Activated B cell treated with CpG ODN at 0.5 μM for 24 hours (primary cell): ENCODE data around the gene ZFP36. TPM values are rescaled to one million over a fixed set of nuclear protein-coding genes. Genes with fewer than 3 reads are reported as not detected.
A peak's percentile ranks its signal among the peaks of the same experiment; 100 is the strongest.

Experiments
- ATAC-seq: fragments of 200-7000 bp; cut with Tn5 transposase; one replicate; pipeline ENCODE4 v1.10.0; 2021; ENCODE audit warnings: low read depth, mild to moderate bottlenecking, moderate library complexity
- CTCF ChIA-PET: fragments of 350-600 bp; sonication (Branson Sonifier 250); formaldehyde crosslinking; loops from one replicate; lab custom pipeline; 2021; ENCODE audit warnings: antibody characterized with exemption; lab: Charles Lee
- POLR2A ChIA-PET: fragments of 350-600 bp; sonication (Branson Sonifier 250); formaldehyde crosslinking; loops from one replicate; lab custom pipeline; 2021; ENCODE audit warnings: antibody characterized with exemption; lab: Charles Lee
- DNase-seq: peaks from one replicate; pipeline ENCODE4 v3.0.0; 2022
- H3K27ac Mint-ChIP-seq: one replicate; pipeline ENCODE4 v1.8.0; 2020; ENCODE audit warnings: mixed read lengths
- H3K27me3 Mint-ChIP-seq: one replicate; pipeline ENCODE4 v1.8.0; 2021; ENCODE audit warnings: mixed read lengths
- H3K36me3 Mint-ChIP-seq: one replicate; pipeline ENCODE4 v1.8.0; 2021; ENCODE audit warnings: low read depth, mixed read lengths
- H3K4me1 Mint-ChIP-seq: one replicate; pipeline ENCODE4 v1.8.0; 2021; ENCODE audit warnings: mixed read lengths
- H3K4me3 Mint-ChIP-seq: one replicate; pipeline ENCODE4 v1.8.0; 2020; ENCODE audit warnings: mild to moderate bottlenecking, mixed read lengths
- H3K9me3 Mint-ChIP-seq: one replicate; pipeline ENCODE4 v1.8.0; 2020; ENCODE audit warnings: mixed read lengths
- intact Hi-C: fragments of 100-400 bp; cut with micrococcal nuclease; formaldehyde crosslinking; loops from one replicate; pipeline ENCODE4 v1.15.1; 2024
- total RNA-seq: library from RNA; stranded (reverse); gene quantifications from 2 replicates; pipeline ENCODE4 v1.2.3, GENCODE V29; 2022
- TF ChIP-seq, protein P1 (sequence below): fragments of 200-600 bp; IDR thresholded peaks from one replicate; pipeline ENCODE4 v1.8.0; 2022; ENCODE audit warnings: antibody characterized with exemption, mild to moderate bottlenecking

Gene ZFP36
- total RNA-seq, 1 donor from 2014 or later, result 206 TPM

GRCh38 chr19:39385629-39386411, 20.8 kb upstream of the ZFP36 start:
- no peak overlapping the region for H3K4me3 Mint-ChIP-seq

GRCh38 chr19:39386557-39386956, 20.1 kb upstream of the ZFP36 start:
- TF ChIP-seq, protein P1, sequence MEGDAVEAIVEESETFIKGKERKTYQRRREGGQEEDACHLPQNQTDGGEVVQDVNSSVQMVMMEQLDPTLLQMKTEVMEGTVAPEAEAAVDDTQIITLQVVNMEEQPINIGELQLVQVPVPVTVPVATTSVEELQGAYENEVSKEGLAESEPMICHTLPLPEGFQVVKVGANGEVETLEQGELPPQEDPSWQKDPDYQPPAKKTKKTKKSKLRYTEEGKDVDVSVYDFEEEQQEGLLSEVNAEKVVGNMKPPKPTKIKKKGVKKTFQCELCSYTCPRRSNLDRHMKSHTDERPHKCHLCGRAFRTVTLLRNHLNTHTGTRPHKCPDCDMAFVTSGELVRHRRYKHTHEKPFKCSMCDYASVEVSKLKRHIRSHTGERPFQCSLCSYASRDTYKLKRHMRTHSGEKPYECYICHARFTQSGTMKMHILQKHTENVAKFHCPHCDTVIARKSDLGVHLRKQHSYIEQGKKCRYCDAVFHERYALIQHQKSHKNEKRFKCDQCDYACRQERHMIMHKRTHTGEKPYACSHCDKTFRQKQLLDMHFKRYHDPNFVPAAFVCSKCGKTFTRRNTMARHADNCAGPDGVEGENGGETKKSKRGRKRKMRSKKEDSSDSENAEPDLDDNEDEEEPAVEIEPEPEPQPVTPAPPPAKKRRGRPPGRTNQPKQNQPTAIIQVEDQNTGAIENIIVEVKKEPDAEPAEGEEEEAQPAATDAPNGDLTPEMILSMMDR, result no peak
- H3K36me3 Mint-ChIP-seq, result peaks cover 91% of the 10 kb centered on the region
- CTCF ChIA-PET, result no interaction called here
- H3K4me3 Mint-ChIP-seq, result no peak overlapping the region
- POLR2A ChIA-PET, result no interaction called here
- ATAC-seq, result no peak
- no peak overlapping the region for H3K27ac Mint-ChIP-seq
- intact Hi-C loops, result no loop called here
- no peaks in the 10 kb centered on the region for H3K9me3 Mint-ChIP-seq
- peaks cover 28% of the 10 kb centered on the region for H3K4me1 Mint-ChIP-seq
- no peaks in the 10 kb centered on the region for H3K27me3 Mint-ChIP-seq
- DNase-seq, result no peak

More at GRCh38 chr19:39385629-39386411, 20.8 kb upstream of the ZFP36 start:
- Mint-ChIP-seq H3K9me3 (no peaks in the 10 kb centered on the region), H3K27ac (no peak overlapping the region), H3K4me1 (peaks cover 21% of the 10 kb centered on the region), H3K36me3 (peaks cover 91% of the 10 kb centered on the region), H3K27me3 (no peaks in the 10 kb centered on the region)
- TF ChIP-seq, protein P1, result no peak
- ATAC-seq, result no peak
- no peak for DNase-seq
- ChIA-PET POLR2A (interaction anchor here (0.8 kb wide), 1 partner anchor 37 kb away, joined by 4 read pairs; no protein-coding TSS in a partner anchor), CTCF (no interaction called here)
- intact Hi-C loops, result no loop called here

- Mint-ChIP-seq H3K9me3 (no peaks in the 10 kb centered on the region), H3K4me3 (no peak overlapping the region), H3K36me3 (peaks cover 81% of the 10 kb centered on the region), H3K27ac (peak overlapping the region; percentile 33), H3K4me1 (peaks cover 38% of the 10 kb centered on the region), H3K27me3 (no peaks in the 10 kb centered on the region)
- ChIA-PET CTCF (no interaction called here), POLR2A (interaction anchor here (0.6 to 1.1 kb wide), 2 partner anchors 47 to 142 kb away, joined by 3 to 4 read pairs; partner anchors contain the start of gene SAMD4B)
- no peak for ATAC-seq
- intact Hi-C loops, result no loop called here
- DNase-seq, result no peak
- TF ChIP-seq, protein P1, result no peak
These were observed 18.0 kb upstream of the ZFP36 start for GRCh38 chr19:39388657-39389056.

GRCh38 chr19:39389631-39390414, 16.8 kb upstream of the ZFP36 start:
- Mint-ChIP-seq H3K4me1 (peaks cover 40% of the 10 kb centered on the region), H3K4me3 (peak overlapping the region; percentile 91), H3K27me3 (no peaks in the 10 kb centered on the region), H3K27ac (peak overlapping the region; percentile 98), H3K36me3 (peaks cover 80% of the 10 kb centered on the region), H3K9me3 (no peaks in the 10 kb centered on the region)
- ChIA-PET CTCF (interaction anchor here (1.1 kb wide), 1 partner anchor 267 kb away, joined by 3 read pairs; no protein-coding TSS in a partner anchor), POLR2A (interaction anchor here (2.7 to 4.0 kb wide), 4 partner anchors 13 to 47 kb away, joined by 35 to 74 read pairs (median 54); partner anchors contain the start of genes RPS16, SAMD4B and ZFP36)
- no peak for ATAC-seq
- DNase-seq, result no peak
- intact Hi-C loops, result loop anchor here (2.0 kb wide), 2 partner anchors 39 to 265 kb away; partner anchors contain the start of gene PAK4
- TF ChIP-seq, protein P1, result no peak
